Measurements from ENCODE around the gene TACC2.

The TACC2 gene

GRCh38 chr10:122142641-122143237 lies 153.8 kb downstream of the TACC2 start:
- DNase-seq (ENCODE audit: extremely low read depth in 1 of 2, low read depth in 1 of 2): peak in 1 of 2 donors; percentile 3

GRCh38 chr10:122143238-122143841 lies 154.4 kb downstream of the TACC2 start:
- no peak for DNase-seq (ENCODE audit: extremely low read depth in 1 of 2, low read depth in 1 of 2)

GRCh38 chr10:122144199-122144598 lies 155.2 kb downstream of the TACC2 start:
- DNase-seq (ENCODE audit: extremely low read depth in 1 of 2, low read depth in 1 of 2): no peak

- DNase-seq (ENCODE audit: extremely low read depth in 1 of 2, low read depth in 1 of 2): no peak
Measured at GRCh38 chr10:122145113-122145512, 156.2 kb downstream of the TACC2 start.

- DNase-seq (ENCODE audit: extremely low read depth in 1 of 2, low read depth in 1 of 2): no peak
Measured at GRCh38 chr10:122147663-122148062, 158.7 kb downstream of the TACC2 start.

GRCh38 chr10:122148876-122149560 lies 160.1 kb downstream of the TACC2 start:
- no peak for DNase-seq (ENCODE audit: extremely low read depth in 1 of 2, low read depth in 1 of 2)

GRCh38 chr10:122149561-122150505 lies 160.9 kb downstream of the TACC2 start:
- no peak for DNase-seq (ENCODE audit: extremely low read depth in 1 of 2, low read depth in 1 of 2)

- DNase-seq (ENCODE audit: extremely low read depth in 1 of 2, low read depth in 1 of 2): no peak
Measured at GRCh38 chr10:122151121-122151694, 162.2 kb downstream of the TACC2 start.

- no peak for DNase-seq (ENCODE audit: extremely low read depth in 1 of 2, low read depth in 1 of 2)
Measured at GRCh38 chr10:122152544-122152943, 163.6 kb downstream of the TACC2 start.

GRCh38 chr10:122154031-122154544 lies 165.1 kb downstream of the TACC2 start:
- no peak for DNase-seq (ENCODE audit: extremely low read depth in 1 of 2, low read depth in 1 of 2)

GRCh38 chr10:122154545-122155366 lies 165.8 kb downstream of the TACC2 start:
- no peak for DNase-seq (ENCODE audit: extremely low read depth in 1 of 2, low read depth in 1 of 2)

- DNase-seq (ENCODE audit: extremely low read depth in 1 of 2, low read depth in 1 of 2): no peak
Measured at GRCh38 chr10:122157451-122157850, 168.5 kb downstream of the TACC2 start.

- DNase-seq (ENCODE audit: extremely low read depth in 1 of 2, low read depth in 1 of 2): no peak
Measured at GRCh38 chr10:122158362-122158761, 169.4 kb downstream of the TACC2 start.

- no peak for DNase-seq (ENCODE audit: extremely low read depth in 1 of 2, low read depth in 1 of 2)
Measured at GRCh38 chr10:122159141-122159970, 170.4 kb downstream of the TACC2 start.

GRCh38 chr10:122161795-122162194 lies 172.8 kb downstream of the TACC2 start:
- DNase-seq (ENCODE audit: extremely low read depth in 1 of 2, low read depth in 1 of 2): no peak

- DNase-seq (ENCODE audit: extremely low read depth in 1 of 2, low read depth in 1 of 2): no peak
Measured at GRCh38 chr10:122162671-122163173, 173.8 kb downstream of the TACC2 start.

GRCh38 chr10:122163174-122164022 lies 174.4 kb downstream of the TACC2 start:
- DNase-seq (ENCODE audit: extremely low read depth in 1 of 2, low read depth in 1 of 2): no peak
